Sigmoid colon (tissue), 7 donors: ENCODE data around the gene PIM1. TPM values are rescaled to one million over a fixed set of nuclear protein-coding genes. Genes with fewer than 3 reads are reported as not detected.
A peak's percentile ranks its signal among the peaks of the same experiment; 100 is the strongest.

Source experiments
- DNase-seq: peaks from one replicate; pipeline ENCODE4 v3.0.0-alpha.2; 2019
- H3K27ac ChIP-seq, 4 donors: fragments of 200-600 bp; sonication (generic); one replicate each; pipeline ENCODE4 v1.5.1; 2016 to 2019; ENCODE audit warnings: mild to moderate bottlenecking in 1 of 4
- H3K27me3 ChIP-seq, 3 donors: fragments of 200-600 bp; sonication (generic); one replicate each; pipeline ENCODE4 v1.5.1; 2019; ENCODE audit warnings: mild to moderate bottlenecking in 1 of 3
- H3K36me3 ChIP-seq, 4 donors: fragments of 200-600 bp; sonication (generic); one replicate each; pipeline ENCODE4 v1.5.1; 2016 to 2019
- H3K4me1 ChIP-seq, 4 donors: fragments of 200-600 bp; sonication (generic); one replicate each; pipeline ENCODE4 v1.5.1; 2017 to 2019
- H3K4me3 ChIP-seq, 4 donors: fragments of 200-600 bp; sonication (generic); one replicate each; pipeline ENCODE4 v1.5.1; 2017 to 2019; ENCODE audit warnings: mild to moderate bottlenecking in 2 of 4, moderate library complexity in 1 of 4
- H3K9me3 ChIP-seq, 4 donors: fragments of 200-600 bp in 3 of 4; sonication (generic) in 3 of 4; one replicate each; pipeline versions ENCODE4 v1.5.1 to v1.6.1; 2013 to 2019
- CTCF ChIP-seq, 4 experiments: fragments of 450-650 bp in 3 of 4; fragments of 200-600 bp in 1 of 4; IDR thresholded peaks; one replicate each; pipeline ENCODE4 v1.5.1; 2016 to 2019; ENCODE audit warnings: antibody characterized with exemption in 4 of 4, mild to moderate bottlenecking in 3 of 4, moderate library complexity in 2 of 4
- EP300 ChIP-seq, 4 donors: sonication (generic); formaldehyde crosslinking; IDR thresholded peaks; one replicate each; pipeline ENCODE4 v1.6.1; 2017; ENCODE audit warnings: antibody characterized with exemption in 4 of 4
- POLR2A ChIP-seq, 2 donors: fragments of 450-650 bp; IDR thresholded peaks; one replicate each; pipeline ENCODE4 v1.6.1; 2016; ENCODE audit warnings: antibody characterized with exemption in 2 of 2, mild to moderate bottlenecking in 2 of 2, moderate library complexity in 2 of 2
- POLR2AphosphoS5 ChIP-seq, 4 donors: sonication (generic); formaldehyde crosslinking; IDR thresholded peaks; one replicate each; pipeline ENCODE4 v1.6.1; 2017; ENCODE audit warnings: antibody characterized with exemption in 4 of 4
- WGBS, 2 donors: extraction: QIAGEN DNeasy Blood & Tissue Kit; methylation state at CpG; one replicate each; pipeline ENCODE4 v1.1.7; 2013; 5-methylcytosine and 5-hydroxymethylcytosine counted together
- intact Hi-C: fragments of 100-400 bp; cut with DNase I; formaldehyde crosslinking; loops from one replicate; pipeline ENCODE4 v1.15.1; 2023
- polyA plus RNA-seq, 3 donors: library from polyadenylated mRNA; stranded (reverse); fragments of 200-250 nt; gene quantifications; one replicate each; pipeline ENCODE4 v1.2.3, GENCODE V29; 2013
- total RNA-seq, 4 donors: library from RNA; depleted of rRNA; stranded (reverse); fragments of >200 nt; gene quantifications; one replicate each; pipeline ENCODE4 v1.1.0, GENCODE V29; 2016
- donor health status: healthy with polysubstance abuse.
- donor health status: Bipolar disorder and iron deficiency.
- donor health status: healthy.

Gene PIM1
- total and polyA plus RNA-seq, 7 donors: 17.1 to 103 (median 31.0) TPM

DNA sequence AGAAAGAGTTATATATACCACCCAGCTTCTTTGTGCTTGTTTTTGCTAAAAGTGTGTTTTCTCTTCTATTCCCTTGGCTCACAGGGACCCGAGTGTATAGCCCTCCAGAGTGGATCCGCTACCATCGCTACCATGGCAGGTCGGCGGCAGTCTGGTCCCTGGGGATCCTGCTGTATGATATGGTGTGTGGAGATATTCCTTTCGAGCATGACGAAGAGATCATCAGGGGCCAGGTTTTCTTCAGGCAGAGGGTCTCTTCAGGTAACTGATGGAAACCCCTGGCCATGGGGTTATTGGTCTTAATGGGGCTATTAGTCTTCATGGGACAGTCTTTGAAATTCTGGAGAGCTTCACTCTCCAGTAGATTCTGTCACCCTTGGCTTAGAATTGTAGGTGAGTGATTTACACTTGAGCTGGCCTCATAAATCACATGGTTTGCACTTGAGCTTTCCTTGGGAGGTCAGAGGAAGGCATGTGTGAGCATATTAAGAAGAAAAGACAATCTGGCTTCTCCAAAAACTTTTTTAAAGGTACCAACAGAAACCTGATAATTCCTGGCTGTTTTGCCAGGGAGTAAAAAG is 3.0 kb downstream of the PIM1 start:
- peaks cover 0 to 44% (median 39%) of the 10 kb centered on the region in 4 donors for H3K4me1 ChIP-seq
- peak overlapping the region; percentile 95 to 99 (median 98) for H3K27ac ChIP-seq
- DNase-seq: no peak
- WGBS, 2 donors: 77 to 90% methylated on average over 7 of the region's 7 CpGs
- TF ChIP-seq CTCF (IDR thresholded peaks at IDR 0.05): no peak
- TF ChIP-seq POLR2AphosphoS5 (IDR thresholded peaks at IDR 0.05): no peak
- no peak for TF ChIP-seq EP300 (IDR thresholded peaks at IDR 0.05)
- TF ChIP-seq POLR2A (IDR thresholded peaks at IDR 0.05): no peak
- H3K27me3 ChIP-seq: no peaks in the 10 kb centered on the region
- H3K36me3 ChIP-seq: peaks cover 3 to 36% (median 25%) of the 10 kb centered on the region in 4 donors
- H3K4me3 ChIP-seq: peak overlapping the region in 3 of 4 donors; percentile 88 to 97 (median 97)
- H3K9me3 ChIP-seq: no peaks in the 10 kb centered on the region
- intact Hi-C loops: loop anchor here (1.0 to 2.0 kb wide), 3 partner anchors 38 to 122 kb away; no protein-coding TSS in a partner anchor

GRCh38 chr6:37173493-37174195 is 3.7 kb downstream of the PIM1 start:
- no peaks in the 10 kb centered on the region for H3K27me3 ChIP-seq
- 54 to 82% methylated on average over 9 of the region's 9 CpGs for WGBS, 2 donors
- intact Hi-C loops: loop anchor here (2.0 kb wide), 1 partner anchor 37 kb away; no protein-coding TSS in a partner anchor
- H3K27ac ChIP-seq: peak overlapping the region; percentile 32 to 99 (median 96)
- peaks cover 3 to 36% (median 25%) of the 10 kb centered on the region in 4 donors for H3K36me3 ChIP-seq
- no peak for DNase-seq
- H3K4me3 ChIP-seq: peak overlapping the region in 1 of 4 donors; percentile 97
- no peak for TF ChIP-seq CTCF (IDR thresholded peaks at IDR 0.05)
- TF ChIP-seq POLR2AphosphoS5 (IDR thresholded peaks at IDR 0.05): no peak
- TF ChIP-seq POLR2A (IDR thresholded peaks at IDR 0.05): no peak
- TF ChIP-seq EP300 (IDR thresholded peaks at IDR 0.05): no peak
- no peaks in the 10 kb centered on the region for H3K9me3 ChIP-seq
- H3K4me1 ChIP-seq: peaks cover 0 to 39% (median 35%) of the 10 kb centered on the region in 4 donors

DNA sequence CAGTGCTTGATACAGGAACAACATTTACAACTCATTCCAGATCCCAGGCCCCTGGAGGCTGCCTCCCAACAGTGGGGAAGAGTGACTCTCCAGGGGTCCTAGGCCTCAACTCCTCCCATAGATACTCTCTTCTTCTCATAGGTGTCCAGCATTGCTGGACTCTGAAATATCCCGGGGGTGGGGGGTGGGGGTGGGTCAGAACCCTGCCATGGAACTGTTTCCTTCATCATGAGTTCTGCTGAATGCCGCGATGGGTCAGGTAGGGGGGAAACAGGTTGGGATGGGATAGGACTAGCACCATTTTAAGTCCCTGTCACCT is 4.2 kb downstream of the PIM1 start:
- WGBS, 2 donors: 75 to 84% methylated on average over 3 of the region's 3 CpGs
- Histone ChIP-seq H3K4me1 (peaks cover 0 to 34% (median 30%) of the 10 kb centered on the region in 4 donors), H3K9me3 (no peaks in the 10 kb centered on the region), H3K36me3 (peaks cover 3 to 36% (median 25%) of the 10 kb centered on the region in 4 donors), H3K27me3 (no peaks in the 10 kb centered on the region), H3K4me3 (peak overlapping the region in 1 of 4 donors; percentile 97), H3K27ac (peak overlapping the region; percentile 4 to 99 (median 39))
- DNase-seq: no peak
- no peak for TF ChIP-seq CTCF (IDR thresholded peaks at IDR 0.05)
- no peak for TF ChIP-seq POLR2AphosphoS5 (IDR thresholded peaks at IDR 0.05)
- no peak for TF ChIP-seq EP300 (IDR thresholded peaks at IDR 0.05)
- TF ChIP-seq POLR2A (IDR thresholded peaks at IDR 0.05): no peak
- intact Hi-C loops: no loop called here

DNA sequence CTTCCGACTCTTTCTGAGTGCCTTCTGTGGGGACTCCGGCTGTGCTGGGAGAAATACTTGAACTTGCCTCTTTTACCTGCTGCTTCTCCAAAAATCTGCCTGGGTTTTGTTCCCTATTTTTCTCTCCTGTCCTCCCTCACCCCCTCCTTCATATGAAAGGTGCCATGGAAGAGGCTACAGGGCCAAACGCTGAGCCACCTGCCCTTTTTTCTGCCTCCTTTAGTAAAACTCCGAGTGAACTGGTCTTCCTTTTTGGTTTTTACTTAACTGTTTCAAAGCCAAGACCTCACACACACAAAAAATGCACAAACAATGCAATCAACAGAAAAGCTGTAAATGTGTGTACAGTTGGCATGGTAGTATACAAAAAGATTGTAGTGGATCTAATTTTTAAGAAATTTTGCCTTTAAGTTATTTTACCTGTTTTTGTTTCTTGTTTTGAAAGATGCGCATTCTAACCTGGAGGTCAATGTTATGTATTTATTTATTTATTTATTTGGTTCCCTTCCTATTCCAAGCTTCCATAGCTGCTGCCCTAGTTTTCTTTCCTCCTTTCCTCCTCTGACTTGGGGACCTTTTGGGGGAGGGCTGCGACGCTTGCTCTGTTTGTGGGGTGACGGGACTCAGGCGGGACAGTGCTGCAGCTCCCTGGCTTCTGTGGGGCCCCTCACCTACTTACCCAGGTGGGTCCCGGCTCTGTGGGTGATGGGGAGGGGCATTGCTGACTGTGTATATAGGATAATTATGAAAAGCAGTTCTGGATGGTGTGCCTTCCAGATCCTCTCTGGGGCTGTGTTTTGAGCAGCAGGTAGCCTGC is 4.8 kb downstream of the PIM1 start:
- Histone ChIP-seq H3K27ac (peak overlapping the region; percentile 4 to 99 (median 39)), H3K27me3 (no peaks in the 10 kb centered on the region), H3K9me3 (no peaks in the 10 kb centered on the region), H3K4me3 (peak overlapping the region in 1 of 4 donors; percentile 97), H3K36me3 (peaks cover 3 to 36% (median 25%) of the 10 kb centered on the region in 4 donors), H3K4me1 (peaks cover 0 to 34% (median 29%) of the 10 kb centered on the region in 4 donors)
- TF ChIP-seq POLR2AphosphoS5 (IDR thresholded peaks at IDR 0.05) (no peak), POLR2A (IDR thresholded peaks at IDR 0.05) (no peak), EP300 (IDR thresholded peaks at IDR 0.05) (no peak), CTCF (IDR thresholded peaks at IDR 0.05) (no peak)
- intact Hi-C loops: no loop called here
- 78 to 84% methylated on average over 10 of the region's 10 CpGs for WGBS, 2 donors
- no peak for DNase-seq
